K562 (cell line): ENCODE measurements around the gene LTBP1.

ENCODE experiments used
- ESRRA ChIP-seq: fragments of 450-650 bp; IDR thresholded peaks from 2 replicates; pipeline ENCODE4 v1.6.1; 2014; ENCODE audit warnings: low read depth, mild to moderate bottlenecking, moderate library complexity, borderline replicate concordance
- EZH2 ChIP-seq: IDR thresholded peaks from 2 replicates; pipeline ENCODE4 v1.6.1; 2012; ENCODE audit warnings: low read depth, mild to moderate bottlenecking, inconsistent platforms, low read length, borderline replicate concordance
- FOXA3 ChIP-seq, 2 experiments: fragments of 450-650 bp in 1 of 2; sonication (generic) in 1 of 2; formaldehyde crosslinking; IDR thresholded peaks in 1 of 2; conservative IDR thresholded peaks in 1 of 2; 2 replicates each; pipeline versions ENCODE4 v1.4.0 to v1.8.0; 2020 to 2022; ENCODE audit warnings: mild to moderate bottlenecking in 2 of 2, missing genetic modification reagents in 1 of 2
- NFYB ChIP-seq: IDR thresholded peaks from 2 replicates; pipeline ENCODE4 v1.6.1; 2011; ENCODE audit warnings: mild to moderate bottlenecking, moderate library complexity; ENCODE audit not compliant: insufficient read length; ENCODE audit errors: extremely low read depth

GRCh38 chr2:33317369-33318007, 370.7 kb downstream of the LTBP1 start:
- TF ChIP-seq NFYB (no peak), ESRRA (no peak), FOXA3 (CRISPR knock-in tag; conservative IDR thresholded peaks at IDR 0.05 in 1 of 2, IDR thresholded peaks at IDR 0.05 in 1 of 2) (no peak), EZH2 (no peak)
